ENCODE data around the gene ST3GAL6. TPM values are rescaled to one million over a fixed set of nuclear protein-coding genes. Genes with fewer than 3 reads are reported as not detected.

ST3GAL6 gene
- total and polyA plus RNA-seq, 2 experiments from 2014 or later, result 41.1 to 41.7 TPM

DNA sequence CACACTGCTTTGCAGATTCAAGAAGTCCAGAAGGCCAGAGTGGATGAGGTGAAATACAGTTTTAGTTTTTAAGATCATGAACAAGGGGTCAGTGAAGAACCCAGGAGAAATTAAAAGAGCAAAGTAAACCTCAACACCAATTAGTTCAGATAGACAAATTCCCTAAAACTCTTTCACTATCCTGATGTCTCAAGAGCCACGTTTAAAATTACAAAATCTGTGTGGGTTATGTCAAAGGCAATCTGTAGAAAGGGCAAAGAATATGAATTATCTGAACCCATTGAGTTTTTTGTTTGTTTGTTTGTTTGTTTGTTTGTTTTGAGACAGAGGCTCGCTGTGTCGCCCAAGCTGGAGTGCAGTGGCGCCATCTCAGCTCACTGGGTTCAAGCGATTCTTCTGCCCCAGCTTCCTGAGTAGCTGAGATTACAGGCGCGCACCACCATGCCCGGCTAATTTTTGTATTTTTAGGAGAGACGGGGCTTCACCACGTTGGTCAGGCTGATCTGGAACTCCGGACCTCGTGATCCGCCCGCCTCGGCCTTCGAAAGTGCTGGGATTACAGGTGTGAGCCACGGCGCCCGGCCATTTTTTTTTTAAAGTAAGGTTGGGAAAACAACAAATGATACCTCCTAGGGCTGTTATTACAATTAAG lies 32.1 kb upstream of the ST3GAL6 start:
- no peak for DNase-seq (ENCODE audit: low read depth in 1 of 2, low spot score in 1 of 2)
- H3K4me1 ChIP-seq (ENCODE audit: low read depth), result peaks cover 18% of the 10 kb centered on the region
- no peaks in the 10 kb centered on the region for H3K36me3 ChIP-seq
- no peak overlapping the region for H3K27ac ChIP-seq
- no peaks in the 10 kb centered on the region for H3K27me3 ChIP-seq
- H3K4me3 ChIP-seq, result no peak overlapping the region
- TF ChIP-seq, protein P1, sequence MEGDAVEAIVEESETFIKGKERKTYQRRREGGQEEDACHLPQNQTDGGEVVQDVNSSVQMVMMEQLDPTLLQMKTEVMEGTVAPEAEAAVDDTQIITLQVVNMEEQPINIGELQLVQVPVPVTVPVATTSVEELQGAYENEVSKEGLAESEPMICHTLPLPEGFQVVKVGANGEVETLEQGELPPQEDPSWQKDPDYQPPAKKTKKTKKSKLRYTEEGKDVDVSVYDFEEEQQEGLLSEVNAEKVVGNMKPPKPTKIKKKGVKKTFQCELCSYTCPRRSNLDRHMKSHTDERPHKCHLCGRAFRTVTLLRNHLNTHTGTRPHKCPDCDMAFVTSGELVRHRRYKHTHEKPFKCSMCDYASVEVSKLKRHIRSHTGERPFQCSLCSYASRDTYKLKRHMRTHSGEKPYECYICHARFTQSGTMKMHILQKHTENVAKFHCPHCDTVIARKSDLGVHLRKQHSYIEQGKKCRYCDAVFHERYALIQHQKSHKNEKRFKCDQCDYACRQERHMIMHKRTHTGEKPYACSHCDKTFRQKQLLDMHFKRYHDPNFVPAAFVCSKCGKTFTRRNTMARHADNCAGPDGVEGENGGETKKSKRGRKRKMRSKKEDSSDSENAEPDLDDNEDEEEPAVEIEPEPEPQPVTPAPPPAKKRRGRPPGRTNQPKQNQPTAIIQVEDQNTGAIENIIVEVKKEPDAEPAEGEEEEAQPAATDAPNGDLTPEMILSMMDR (IDR thresholded peaks at IDR 0.05; ENCODE audit: low read depth, low read length), result no peak
- H3K9me3 ChIP-seq (ENCODE audit: low read depth), result no peaks in the 10 kb centered on the region

DNA sequence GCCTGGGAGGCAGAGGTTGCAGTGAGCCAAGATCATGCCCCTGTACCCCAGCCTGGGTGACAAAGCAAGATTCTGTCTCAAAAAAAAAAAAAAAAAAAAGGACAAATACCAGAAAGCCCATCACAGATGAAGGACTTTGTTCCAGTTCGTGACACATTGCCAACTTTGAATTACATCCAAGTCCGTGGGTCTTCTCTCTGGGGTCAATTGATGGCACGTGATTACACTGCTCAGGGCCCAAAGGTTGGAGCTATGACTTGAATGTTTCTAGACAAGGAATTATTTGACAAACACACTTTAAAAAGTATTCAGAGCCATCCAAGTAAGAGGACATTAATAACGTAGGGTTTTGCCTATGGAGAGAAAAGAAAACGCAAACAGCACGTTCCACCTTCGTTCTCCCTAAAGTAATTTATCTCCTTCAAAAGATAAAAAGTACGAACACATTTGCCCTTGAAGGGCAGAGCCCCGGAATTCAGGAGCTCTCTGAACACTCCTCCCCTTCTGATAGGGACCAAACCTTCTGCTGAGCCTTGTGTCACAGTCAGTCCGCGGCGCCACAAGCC lies 31.3 kb upstream of the ST3GAL6 start:
- DNase-seq (ENCODE audit: low read depth in 1 of 2, low spot score in 1 of 2), result no peak
- peak overlapping the region; percentile 92 for H3K27ac ChIP-seq
- TF ChIP-seq, protein P1 (IDR thresholded peaks at IDR 0.05; ENCODE audit: low read depth, low read length), result no peak
- no peaks in the 10 kb centered on the region for H3K36me3 ChIP-seq
- H3K27me3 ChIP-seq, result no peaks in the 10 kb centered on the region
- H3K4me3 ChIP-seq, result peak overlapping the region; percentile 76
- no peaks in the 10 kb centered on the region for H3K9me3 ChIP-seq (ENCODE audit: low read depth)
- peaks cover 24% of the 10 kb centered on the region for H3K4me1 ChIP-seq (ENCODE audit: low read depth)

DNA sequence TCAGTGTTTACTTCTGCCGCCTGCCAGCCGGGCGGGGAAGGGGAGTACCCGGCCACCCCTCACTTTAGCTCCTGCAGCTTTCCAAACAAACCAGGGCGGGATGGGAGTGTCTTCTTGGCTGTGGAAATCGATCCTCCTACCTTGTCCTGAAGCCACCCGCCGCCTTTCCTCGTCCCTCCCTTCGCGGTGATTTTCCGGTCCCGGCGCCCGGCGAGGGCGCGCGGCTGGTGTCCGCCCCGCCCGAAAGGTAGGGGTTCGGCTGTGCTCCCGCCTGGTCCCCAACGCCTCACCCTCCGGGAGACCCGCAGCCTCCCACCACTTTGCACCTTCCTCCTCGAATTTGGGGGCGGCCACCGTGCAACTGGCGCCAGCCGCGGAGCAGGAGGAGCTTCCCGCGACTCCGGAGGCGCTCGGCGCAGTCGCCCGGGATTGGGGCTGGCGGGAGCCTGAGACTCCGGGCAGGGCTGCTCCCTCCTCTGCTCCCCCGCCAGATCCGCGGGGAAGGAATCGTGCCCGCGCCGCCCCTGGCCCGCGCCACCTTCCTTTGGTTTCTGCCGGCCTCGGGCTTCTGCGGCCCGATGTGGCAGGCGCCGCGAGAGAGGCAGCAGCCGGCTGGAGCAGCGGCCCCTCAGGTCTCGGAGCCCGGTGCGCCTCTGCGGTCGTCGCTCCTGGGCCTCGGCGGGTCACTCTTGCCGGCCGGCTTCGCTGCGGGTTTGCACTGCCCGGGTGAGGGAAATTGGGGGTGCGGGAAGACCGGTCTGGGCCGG lies 30.7 kb upstream of the ST3GAL6 start:
- H3K27ac ChIP-seq, result peak overlapping the region; percentile 92
- no peaks in the 10 kb centered on the region for H3K9me3 ChIP-seq (ENCODE audit: low read depth)
- H3K4me3 ChIP-seq, result peak overlapping the region; percentile 76
- no peaks in the 10 kb centered on the region for H3K36me3 ChIP-seq
- DNase-seq (ENCODE audit: low read depth in 1 of 2, low spot score in 1 of 2), result peak; percentile 49 to 74
- H3K4me1 ChIP-seq (ENCODE audit: low read depth), result peaks cover 24% of the 10 kb centered on the region
- no peaks in the 10 kb centered on the region for H3K27me3 ChIP-seq
- TF ChIP-seq, protein P1 (IDR thresholded peaks at IDR 0.05; ENCODE audit: low read depth, low read length), result no peak

DNA sequence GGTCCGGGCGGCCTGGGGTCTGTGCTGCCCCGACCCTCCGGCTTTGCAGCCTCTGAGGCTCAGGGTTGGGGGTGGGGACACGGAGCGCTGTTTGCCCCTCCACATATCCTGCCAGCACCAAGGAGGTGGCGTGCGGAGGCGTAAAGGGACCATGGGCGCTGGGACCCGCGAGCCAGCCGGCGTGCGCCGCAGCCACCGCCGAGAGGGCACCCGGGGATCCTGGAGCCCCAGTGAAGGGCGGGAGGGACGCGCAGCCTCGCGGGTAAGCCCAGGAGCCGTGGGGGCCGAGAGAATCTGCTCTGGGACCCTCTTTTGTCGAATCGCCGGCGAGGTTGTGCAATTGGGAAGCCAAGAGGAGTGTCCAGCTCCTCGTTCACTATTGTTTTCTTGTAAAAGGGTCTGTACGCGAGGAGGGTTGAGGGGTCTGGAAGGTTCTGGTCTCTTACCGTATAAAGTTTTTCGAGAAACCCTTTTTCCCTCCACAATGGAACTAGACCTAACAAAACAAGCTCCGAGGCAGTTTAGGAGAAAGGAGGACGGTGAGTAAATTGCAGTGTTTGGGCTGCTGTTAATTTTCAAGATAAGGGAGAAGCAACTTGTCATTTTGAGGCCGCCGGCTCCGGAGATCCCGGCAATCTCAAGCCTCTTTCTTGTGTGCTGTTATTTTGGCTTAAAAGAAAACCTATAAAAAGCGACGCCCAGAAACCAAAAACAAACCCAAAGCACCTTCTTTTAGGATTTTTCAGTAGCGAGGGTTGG lies 29.9 kb upstream of the ST3GAL6 start:
- H3K4me1 ChIP-seq (ENCODE audit: low read depth), result peaks cover 24% of the 10 kb centered on the region
- TF ChIP-seq, protein P1 (IDR thresholded peaks at IDR 0.05; ENCODE audit: low read depth, low read length), result no peak
- H3K36me3 ChIP-seq, result no peaks in the 10 kb centered on the region
- peak overlapping the region; percentile 76 for H3K4me3 ChIP-seq
- H3K27ac ChIP-seq, result peak overlapping the region; percentile 92
- DNase-seq (ENCODE audit: low read depth in 1 of 2, low spot score in 1 of 2), result peak; percentile 61 to 66
- no peaks in the 10 kb centered on the region for H3K9me3 ChIP-seq (ENCODE audit: low read depth)
- no peaks in the 10 kb centered on the region for H3K27me3 ChIP-seq

DNA sequence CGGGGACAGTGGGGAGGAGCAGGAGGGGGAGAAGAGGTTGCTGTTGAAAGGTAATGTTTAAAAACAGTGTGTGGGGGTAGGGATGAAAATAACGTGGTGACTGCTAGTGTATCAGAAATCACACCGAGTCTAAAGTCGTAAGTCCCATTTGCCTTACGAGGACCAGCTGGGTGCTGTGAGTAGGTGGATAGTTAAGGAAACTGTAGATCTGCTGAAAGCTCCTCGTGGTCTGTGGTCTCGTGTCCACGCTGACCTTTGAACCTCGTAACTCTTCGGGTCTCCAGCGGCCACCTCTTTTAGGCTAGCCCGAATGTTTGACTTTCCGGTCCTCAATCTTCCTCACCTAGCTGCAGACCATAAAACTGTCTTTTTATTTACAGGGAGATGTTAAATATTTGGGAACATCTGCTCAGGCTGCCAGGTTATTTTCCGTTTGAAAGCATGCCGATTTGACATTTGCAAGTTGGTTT lies 29.3 kb upstream of the ST3GAL6 start:
- Histone ChIP-seq H3K36me3 (no peaks in the 10 kb centered on the region), H3K4me1 (ENCODE audit: low read depth) (peaks cover 24% of the 10 kb centered on the region), H3K27ac (peak overlapping the region; percentile 92), H3K27me3 (no peaks in the 10 kb centered on the region), H3K9me3 (ENCODE audit: low read depth) (no peaks in the 10 kb centered on the region), H3K4me3 (peak overlapping the region; percentile 76)
- DNase-seq (ENCODE audit: low read depth in 1 of 2, low spot score in 1 of 2), result peak; percentile 32 to 41
- TF ChIP-seq, protein P1 (IDR thresholded peaks at IDR 0.05; ENCODE audit: low read depth, low read length), result no peak

All from cardiac muscle cell (in vitro differentiated cells and primary cell).